DND-41 (cell line): Measurements from ENCODE around the gene CA11.

Source experiments
- ATAC-seq: fragments of 200-7000 bp; cut with Tn5 transposase; 3 replicates; pipeline ENCODE4 v1.9.1; 2021; ENCODE audit warnings: low read depth; ENCODE audit not compliant: insufficient read depth
- DNase-seq: peaks from one replicate; pipeline ENCODE4 v3.0.0-alpha.2; 2020
- H2AFZ ChIP-seq: 2 replicates; pipeline ENCODE4 v1.6.0; 2012; ENCODE audit warnings: low read depth, low read length
- H3K27ac ChIP-seq: 2 replicates; pipeline ENCODE4 v1.5.1; 2012; ENCODE audit warnings: low read length, inconsistent platforms
- H3K27me3 ChIP-seq: fragments of 200-600 bp; sonication (generic); 2 replicates; pipeline ENCODE4 v1.6.0; 2012; ENCODE audit warnings: low read length, mild to moderate bottlenecking, inconsistent platforms; ENCODE audit not compliant: insufficient read depth, poor library complexity
- H3K36me3 ChIP-seq: 2 replicates; pipeline ENCODE4 v1.5.1; 2012; ENCODE audit warnings: low read length, inconsistent platforms; ENCODE audit not compliant: insufficient read depth
- H3K4me1 ChIP-seq: 2 replicates; pipeline ENCODE4 v1.5.1; 2012; ENCODE audit warnings: mild to moderate bottlenecking, low read length; ENCODE audit not compliant: insufficient read depth
- H3K4me2 ChIP-seq: 2 replicates; pipeline ENCODE4 v1.6.0; 2012; ENCODE audit warnings: mild to moderate bottlenecking, moderate library complexity, low read length, inconsistent platforms; ENCODE audit not compliant: insufficient read depth
- H3K4me3 ChIP-seq, 2 experiments: fragments of 200-600 bp in 1 of 2; shearing (Covaris generic) in 1 of 2; 2 replicates each; pipeline ENCODE4 v1.5.1; 2012 to 2016; ENCODE audit warnings: inconsistent platforms in 2 of 2, low read length in 2 of 2, mild to moderate bottlenecking in 2 of 2, low read depth in 1 of 2, moderate library complexity in 1 of 2
- H3K79me2 ChIP-seq: 2 replicates; pipeline ENCODE4 v1.6.0; 2012; ENCODE audit warnings: low read length, inconsistent platforms; ENCODE audit not compliant: insufficient read depth
- H3K9ac ChIP-seq: 2 replicates; pipeline ENCODE4 v1.6.0; 2012; ENCODE audit warnings: low read depth, mild to moderate bottlenecking, inconsistent platforms, low read length, moderate library complexity
- H3K9me3 ChIP-seq: 2 replicates; pipeline ENCODE4 v1.5.1; 2012; ENCODE audit warnings: low read length, moderate library complexity, mild to moderate bottlenecking, inconsistent platforms; ENCODE audit not compliant: insufficient read depth, severe bottlenecking
- H4K20me1 ChIP-seq: 2 replicates; pipeline ENCODE4 v1.6.0; 2012; ENCODE audit warnings: low read length; ENCODE audit not compliant: insufficient read depth
- EZH2 ChIP-seq: IDR thresholded peaks from 3 replicates; pipeline ENCODE4 v1.6.1; 2012; ENCODE audit warnings: borderline replicate concordance, low read depth, mild to moderate bottlenecking, moderate library complexity, low read length, inconsistent platforms; ENCODE audit not compliant: severe bottlenecking
- TF ChIP-seq, protein P1 (sequence below): IDR thresholded peaks from 2 replicates; pipeline ENCODE4 v1.5.1; 2012; ENCODE audit warnings: borderline replicate concordance, low read length, moderate library complexity, mild to moderate bottlenecking; ENCODE audit not compliant: poor library complexity, severe bottlenecking; ENCODE audit errors: extremely low read depth

Gene CA11

DNA sequence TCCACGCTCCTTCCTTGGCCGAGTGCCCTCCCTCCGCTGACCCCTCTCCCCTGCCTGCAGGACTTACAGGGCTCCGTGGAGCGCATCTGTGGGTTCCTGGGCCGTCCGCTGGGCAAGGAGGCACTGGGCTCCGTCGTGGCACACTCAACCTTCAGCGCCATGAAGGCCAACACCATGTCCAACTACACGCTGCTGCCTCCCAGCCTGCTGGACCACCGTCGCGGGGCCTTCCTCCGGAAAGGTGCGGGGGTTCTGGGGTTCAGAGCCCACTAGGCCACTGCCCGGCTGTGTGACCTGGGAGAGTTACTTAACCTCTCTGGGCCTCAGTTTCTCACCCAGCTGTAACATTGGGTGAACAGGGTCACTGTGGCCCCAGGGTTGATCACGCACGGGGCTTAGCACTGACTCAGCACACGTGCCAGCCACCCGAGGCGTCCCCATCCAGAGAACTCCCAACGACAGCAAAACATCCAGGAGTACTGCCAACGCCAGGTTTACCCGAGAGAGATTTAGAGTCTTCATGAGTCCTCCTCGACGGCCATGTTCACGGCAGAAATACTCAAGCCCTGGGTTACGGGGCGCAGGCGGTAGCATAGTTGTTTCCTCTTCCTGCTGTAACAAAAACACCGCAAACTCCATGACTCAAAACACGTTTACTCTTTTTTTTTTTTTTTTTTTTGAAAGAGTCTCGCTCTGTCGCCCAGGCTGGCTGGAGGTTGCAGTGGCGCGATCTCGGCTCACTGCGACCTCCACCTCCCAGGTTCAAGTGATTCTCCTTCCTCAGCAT is 49.1 kb downstream of the CA11 start:
- ATAC-seq, result no peak
- Histone ChIP-seq H3K27ac (no peak overlapping the region), H3K4me1 (no peaks in the 10 kb centered on the region), H2AFZ (no peak overlapping the region), H3K79me2 (no peaks in the 10 kb centered on the region), H3K27me3 (no peaks in the 10 kb centered on the region), H4K20me1 (no peaks in the 10 kb centered on the region), H3K9me3 (no peaks in the 10 kb centered on the region), H3K9ac (no peak overlapping the region), H3K4me2 (no peak overlapping the region), H3K36me3 (no peaks in the 10 kb centered on the region), H3K4me3 (no peak overlapping the region)
- TF ChIP-seq, protein P1, sequence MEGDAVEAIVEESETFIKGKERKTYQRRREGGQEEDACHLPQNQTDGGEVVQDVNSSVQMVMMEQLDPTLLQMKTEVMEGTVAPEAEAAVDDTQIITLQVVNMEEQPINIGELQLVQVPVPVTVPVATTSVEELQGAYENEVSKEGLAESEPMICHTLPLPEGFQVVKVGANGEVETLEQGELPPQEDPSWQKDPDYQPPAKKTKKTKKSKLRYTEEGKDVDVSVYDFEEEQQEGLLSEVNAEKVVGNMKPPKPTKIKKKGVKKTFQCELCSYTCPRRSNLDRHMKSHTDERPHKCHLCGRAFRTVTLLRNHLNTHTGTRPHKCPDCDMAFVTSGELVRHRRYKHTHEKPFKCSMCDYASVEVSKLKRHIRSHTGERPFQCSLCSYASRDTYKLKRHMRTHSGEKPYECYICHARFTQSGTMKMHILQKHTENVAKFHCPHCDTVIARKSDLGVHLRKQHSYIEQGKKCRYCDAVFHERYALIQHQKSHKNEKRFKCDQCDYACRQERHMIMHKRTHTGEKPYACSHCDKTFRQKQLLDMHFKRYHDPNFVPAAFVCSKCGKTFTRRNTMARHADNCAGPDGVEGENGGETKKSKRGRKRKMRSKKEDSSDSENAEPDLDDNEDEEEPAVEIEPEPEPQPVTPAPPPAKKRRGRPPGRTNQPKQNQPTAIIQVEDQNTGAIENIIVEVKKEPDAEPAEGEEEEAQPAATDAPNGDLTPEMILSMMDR, result no peak
- TF ChIP-seq EZH2, result no peak
- no peak for DNase-seq

DNA sequence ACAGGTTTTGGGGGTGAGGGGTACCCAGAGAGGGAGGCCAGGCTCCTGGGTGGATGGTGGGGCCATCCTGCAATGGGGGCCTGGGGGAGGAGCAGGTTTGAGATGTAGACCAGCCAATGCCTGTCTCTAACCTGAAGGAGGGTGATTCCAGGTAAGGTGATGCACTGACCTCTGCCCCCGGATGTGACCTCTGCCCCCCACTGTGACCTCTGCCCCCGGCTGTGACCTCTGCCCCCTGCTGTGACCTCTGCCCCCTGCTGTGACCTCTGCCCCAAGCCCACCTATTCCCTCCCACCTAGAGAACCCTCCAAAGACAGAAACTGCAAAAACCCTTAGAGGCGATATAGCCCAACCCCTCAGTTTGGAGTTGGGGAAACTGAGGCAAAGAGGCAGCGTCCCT is 49.8 kb downstream of the CA11 start:
- TF ChIP-seq, protein P1, result no peak
- no peak for TF ChIP-seq EZH2
- H3K4me1 ChIP-seq, result no peaks in the 10 kb centered on the region
- no peaks in the 10 kb centered on the region for H3K79me2 ChIP-seq
- H3K36me3 ChIP-seq, result no peaks in the 10 kb centered on the region
- no peaks in the 10 kb centered on the region for H4K20me1 ChIP-seq
- H3K27me3 ChIP-seq, result no peaks in the 10 kb centered on the region
- no peak overlapping the region for H3K27ac ChIP-seq
- H2AFZ ChIP-seq, result no peak overlapping the region
- H3K4me3 ChIP-seq, result no peak overlapping the region
- no peak overlapping the region for H3K9ac ChIP-seq
- no peak for ATAC-seq
- no peak overlapping the region for H3K4me2 ChIP-seq
- no peak for DNase-seq
- H3K9me3 ChIP-seq, result no peaks in the 10 kb centered on the region

DNA sequence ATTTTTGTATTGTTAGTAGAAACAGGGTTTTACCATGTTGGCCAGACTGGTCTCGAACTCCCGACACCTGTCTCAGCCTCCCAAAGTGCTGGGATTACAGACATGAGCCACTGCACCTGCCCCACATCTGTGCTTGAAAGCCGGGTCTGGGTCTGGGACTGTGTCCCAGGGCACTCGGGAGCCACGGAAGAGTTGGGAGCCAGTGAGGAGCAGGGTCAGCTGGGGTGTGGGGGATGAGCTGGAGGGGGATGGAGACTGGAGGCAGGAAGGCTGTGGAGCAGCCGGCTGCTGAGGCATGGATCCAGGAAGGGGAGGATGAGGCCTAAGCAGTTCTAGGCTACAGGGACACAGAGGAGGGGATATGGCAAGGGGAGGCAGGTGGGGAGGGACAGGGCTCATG is 50.2 kb downstream of the CA11 start:
- H3K36me3 ChIP-seq, result no peaks in the 10 kb centered on the region
- no peak for ATAC-seq
- H3K4me1 ChIP-seq, result no peaks in the 10 kb centered on the region
- no peaks in the 10 kb centered on the region for H4K20me1 ChIP-seq
- H3K4me3 ChIP-seq, result no peak overlapping the region
- TF ChIP-seq, protein P1, result no peak
- no peak for TF ChIP-seq EZH2
- DNase-seq, result no peak
- no peaks in the 10 kb centered on the region for H3K27me3 ChIP-seq
- H3K79me2 ChIP-seq, result no peaks in the 10 kb centered on the region
- no peaks in the 10 kb centered on the region for H3K9me3 ChIP-seq
- H3K27ac ChIP-seq, result no peak overlapping the region
- no peak overlapping the region for H3K4me2 ChIP-seq
- no peak overlapping the region for H2AFZ ChIP-seq
- H3K9ac ChIP-seq, result no peak overlapping the region

DNA sequence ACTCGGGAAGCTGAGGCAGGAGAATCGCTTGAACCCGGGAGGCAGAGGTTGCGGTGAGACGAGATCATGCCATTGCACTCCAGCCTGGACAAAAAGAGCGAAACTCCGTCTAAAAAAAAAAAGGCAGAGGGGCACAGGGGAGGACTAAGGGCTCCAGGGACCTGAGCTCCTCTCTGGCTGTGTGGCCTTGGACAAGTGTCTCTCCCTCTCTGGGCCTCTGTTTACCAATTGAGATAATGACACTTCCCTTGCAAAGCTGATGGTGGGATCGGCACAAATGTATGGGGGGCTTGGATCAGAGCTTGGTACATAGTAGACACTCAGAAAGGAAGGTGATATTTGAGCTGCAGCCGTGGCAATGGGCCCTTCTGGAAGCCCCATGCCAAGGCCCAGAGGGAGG is 50.8 kb downstream of the CA11 start:
- no peak for DNase-seq
- H3K79me2 ChIP-seq, result no peaks in the 10 kb centered on the region
- no peaks in the 10 kb centered on the region for H3K9me3 ChIP-seq
- H3K4me1 ChIP-seq, result no peaks in the 10 kb centered on the region
- TF ChIP-seq, protein P1, result no peak
- no peak for TF ChIP-seq EZH2
- H4K20me1 ChIP-seq, result no peaks in the 10 kb centered on the region
- no peak overlapping the region for H3K4me3 ChIP-seq
- H3K27ac ChIP-seq, result no peak overlapping the region
- H3K27me3 ChIP-seq, result no peaks in the 10 kb centered on the region
- no peaks in the 10 kb centered on the region for H3K36me3 ChIP-seq
- no peak overlapping the region for H3K9ac ChIP-seq
- H2AFZ ChIP-seq, result no peak overlapping the region
- ATAC-seq, result no peak
- no peak overlapping the region for H3K4me2 ChIP-seq
